Glomerular visceral epithelial cell (primary cell): Measurements from ENCODE around the gene VCP.

Source experiments
- DNase-seq: peaks from one replicate; pipeline ENCODE4 v3.0.0-alpha.2; 2016; ENCODE audit errors: extremely low spot score

The VCP gene

GRCh38 chr9:35014517-35014916, 57.9 kb downstream of the VCP start:
- DNase-seq = no peak

GRCh38 chr9:35010351-35010958, 62.0 kb downstream of the VCP start:
- no peak for DNase-seq
